ENCODE results near the gene PCAT6. TPM values are rescaled to one million over a fixed set of nuclear protein-coding genes. Genes with fewer than 3 reads are reported as not detected.

The PCAT6 gene
- total RNA-seq, 1 experiment from 2014 or later, result 4.8 TPM

DNA sequence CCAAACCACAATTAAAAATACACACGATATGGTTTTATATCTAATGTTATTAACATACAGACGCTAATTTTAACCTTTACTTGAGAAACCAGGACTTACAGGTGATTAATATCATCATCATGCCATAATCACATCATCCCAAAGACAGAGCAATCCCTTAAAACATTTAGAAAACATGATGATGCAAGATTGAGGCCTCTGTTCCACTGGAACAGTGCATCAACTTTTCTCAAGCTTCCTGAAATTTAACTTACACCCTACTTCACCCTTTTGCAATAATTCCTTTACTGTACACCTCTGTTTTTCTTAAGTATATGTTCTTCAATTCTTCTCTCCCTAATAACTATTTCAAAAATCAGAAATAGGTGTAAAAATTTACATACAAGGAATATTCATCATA is 40.6 kb upstream of the PCAT6 start:
- no peaks in the 10 kb centered on the region for H3K79me2 ChIP-seq (ENCODE audit: insufficient read depth, low read length)

More for the DNA sequence above, 40.6 kb upstream of the PCAT6 start:
- no peak overlapping the region for H3K14ac ChIP-seq (ENCODE audit: insufficient read depth, low read length)
- no peak overlapping the region for H3K4ac ChIP-seq (ENCODE audit: low read depth, low read length)
- H2BK12ac ChIP-seq (ENCODE audit: insufficient read length, low read depth, low read length), result no peak overlapping the region
- Mint-ChIP-seq H3K27me3 (ENCODE audit: low read depth) (no peaks in the 10 kb centered on the region), H3K4me3 (no peak overlapping the region), H3K9me3 (no peaks in the 10 kb centered on the region), H3K4me1 (no peaks in the 10 kb centered on the region), H3K27ac (no peak overlapping the region), H3K36me3 (ENCODE audit: insufficient read depth in 1 of 3, low read depth in 3 of 3) (peaks cover 40 to 83% (median 81%) of the 10 kb centered on the region in 3 experiments)
- no peak overlapping the region for H4K5ac ChIP-seq (ENCODE audit: insufficient read length, low read depth, low read length)
- H3K27ac ChIP-seq (ENCODE audit: insufficient read length, low read depth, low read length), result no peak overlapping the region
- no peak overlapping the region for H2AK5ac ChIP-seq (ENCODE audit: insufficient read length, low read length)
- no peak overlapping the region for H2BK120ac ChIP-seq (ENCODE audit: low read depth, low read length, poor library complexity, severe bottlenecking)
- no peak overlapping the region for H3K56ac ChIP-seq (ENCODE audit: insufficient read length, low read depth, low read length)
- H4K8ac ChIP-seq (replicated peaks; ENCODE audit: insufficient read length, low read depth, low read length), result no peak overlapping the region
- no peaks in the 10 kb centered on the region for H3K4me1 ChIP-seq (ENCODE audit: insufficient read depth, low read length)
- H3T11ph ChIP-seq (ENCODE audit: low read length), result no peak overlapping the region
- DNase-seq, result no peak
- no peak overlapping the region for H3K18ac ChIP-seq (ENCODE audit: insufficient read length, low read depth, low read length)
- H2BK20ac ChIP-seq (ENCODE audit: low read depth, low read length, poor library complexity, severe bottlenecking), result no peak overlapping the region
- no peak overlapping the region for H3K9ac ChIP-seq (ENCODE audit: extremely low read depth, insufficient read length, low read length)
- no peak overlapping the region for H4K91ac ChIP-seq (ENCODE audit: insufficient read length, low read depth, low read length)
- H2BK15ac ChIP-seq (ENCODE audit: low read depth, low read length), result no peak overlapping the region
- H3K27me3 ChIP-seq (ENCODE audit: insufficient read depth, low read length), result no peaks in the 10 kb centered on the region
- H4K20me1 ChIP-seq (ENCODE audit: control insufficient read depth, insufficient read depth, insufficient read length), result no peaks in the 10 kb centered on the region
- TF ChIP-seq, protein P1, sequence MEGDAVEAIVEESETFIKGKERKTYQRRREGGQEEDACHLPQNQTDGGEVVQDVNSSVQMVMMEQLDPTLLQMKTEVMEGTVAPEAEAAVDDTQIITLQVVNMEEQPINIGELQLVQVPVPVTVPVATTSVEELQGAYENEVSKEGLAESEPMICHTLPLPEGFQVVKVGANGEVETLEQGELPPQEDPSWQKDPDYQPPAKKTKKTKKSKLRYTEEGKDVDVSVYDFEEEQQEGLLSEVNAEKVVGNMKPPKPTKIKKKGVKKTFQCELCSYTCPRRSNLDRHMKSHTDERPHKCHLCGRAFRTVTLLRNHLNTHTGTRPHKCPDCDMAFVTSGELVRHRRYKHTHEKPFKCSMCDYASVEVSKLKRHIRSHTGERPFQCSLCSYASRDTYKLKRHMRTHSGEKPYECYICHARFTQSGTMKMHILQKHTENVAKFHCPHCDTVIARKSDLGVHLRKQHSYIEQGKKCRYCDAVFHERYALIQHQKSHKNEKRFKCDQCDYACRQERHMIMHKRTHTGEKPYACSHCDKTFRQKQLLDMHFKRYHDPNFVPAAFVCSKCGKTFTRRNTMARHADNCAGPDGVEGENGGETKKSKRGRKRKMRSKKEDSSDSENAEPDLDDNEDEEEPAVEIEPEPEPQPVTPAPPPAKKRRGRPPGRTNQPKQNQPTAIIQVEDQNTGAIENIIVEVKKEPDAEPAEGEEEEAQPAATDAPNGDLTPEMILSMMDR (conservative IDR thresholded peaks at IDR 0.05), result no peak
- peaks cover 9% of the 10 kb centered on the region for H3K79me1 ChIP-seq (ENCODE audit: insufficient read depth, low read depth, low read length, poor library complexity, severe bottlenecking)
- no peaks in the 10 kb centered on the region for H3K9me3 ChIP-seq (ENCODE audit: control insufficient read depth, low read depth, low read length)
- no peak overlapping the region for H3K23ac ChIP-seq (ENCODE audit: insufficient read length, low read depth, low read length)
- H3K4me2 ChIP-seq (ENCODE audit: insufficient read depth, insufficient read length, low read length), result no peak overlapping the region
- no CpG with 5 or more reads among the region's 2 CpGs for WGBS (ENCODE audit: extremely low coverage, insufficient read length, low lambda C conversion rate)
- no peak overlapping the region for H2AFZ ChIP-seq (ENCODE audit: low read length)
- H3K23me2 ChIP-seq (ENCODE audit: insufficient read length, low read depth, low read length, poor library complexity, severe bottlenecking), result no peaks in the 10 kb centered on the region
- H2BK5ac ChIP-seq (ENCODE audit: insufficient read length, low read length), result no peak overlapping the region
